IMR-90 (cell line): ENCODE data around the gene MSRB1. TPM values are rescaled to one million over a fixed set of nuclear protein-coding genes. Genes with fewer than 3 reads are reported as not detected.

Experiments
- ATAC-seq: fragments of 200-7000 bp; cut with Tn5 transposase; 2 replicates; pipeline ENCODE4 v1.9.1; 2020; ENCODE audit warnings: low read depth, mild to moderate bottlenecking, moderate library complexity
- BruUV-seq: library from RNA; stranded (reverse); fragments of 400-500 nt; replicated peaks from 2 replicates; lab custom pipeline; 2021; lab: Mats Ljungman, UMichigan
- CTCF ChIA-PET: fragments of 300-600 bp; formaldehyde crosslinking; extraction: SDS; loops from one replicate; lab custom pipeline; 2021; ENCODE audit warnings: antibody characterized with exemption; lab: Yijun Ruan, JAX
- POLR2A ChIA-PET: fragments of 300-600 bp; sonication (Branson Sonifier 250); formaldehyde crosslinking; loops from one replicate; lab custom pipeline; 2022; ENCODE audit warnings: antibody characterized with exemption; ENCODE audit not compliant: unreplicated experiment; lab: Charles Lee
- DNase-seq: peaks from one replicate; pipeline ENCODE4 v3.0.0; 2013
- H2AFZ ChIP-seq: replicated peaks from 2 replicates; pipeline ENCODE3; 2013; ENCODE audit warnings: low read length, mild to moderate bottlenecking; ENCODE audit not compliant: poor library complexity
- H2AK5ac ChIP-seq: 2 replicates; pipeline ENCODE4 v1.6.1; 2013; ENCODE audit warnings: low read depth, low read length, inconsistent platforms
- H2AK9ac ChIP-seq: replicated peaks from 2 replicates; pipeline ENCODE3; 2013; ENCODE audit warnings: mild to moderate bottlenecking, low read depth, low read length, moderate library complexity; ENCODE audit not compliant: poor library complexity
- H2BK120ac ChIP-seq: 2 replicates; pipeline ENCODE4 v1.6.1; 2013; ENCODE audit warnings: low read depth, low read length, inconsistent platforms
- H2BK15ac ChIP-seq: 3 replicates; pipeline ENCODE4 v1.6.1; 2013; ENCODE audit warnings: low read depth, low read length, inconsistent platforms
- H2BK20ac ChIP-seq: 2 replicates; pipeline ENCODE4 v1.6.1; 2013; ENCODE audit warnings: low read depth, mild to moderate bottlenecking, inconsistent platforms, low read length, moderate library complexity
- H2BK5ac ChIP-seq: 2 replicates; pipeline ENCODE4 v1.6.1; 2013; ENCODE audit warnings: mild to moderate bottlenecking, low read depth, low read length, inconsistent platforms; ENCODE audit not compliant: poor library complexity, severe bottlenecking
- H3K14ac ChIP-seq: replicated peaks from 2 replicates; pipeline ENCODE4 v1.6.1; 2013; ENCODE audit warnings: low read depth, low read length, inconsistent platforms
- H3K18ac ChIP-seq: 2 replicates; pipeline ENCODE4 v1.6.1; 2013; ENCODE audit warnings: low read depth, low read length, control low read depth
- H3K23ac ChIP-seq: 2 replicates; pipeline ENCODE4 v1.6.1; 2013; ENCODE audit warnings: low read depth, low read length, inconsistent platforms
- H3K27ac ChIP-seq: 2 replicates; pipeline ENCODE4 v1.5.1; 2013; ENCODE audit warnings: mild to moderate bottlenecking, control low read depth, low read length; ENCODE audit not compliant: insufficient read depth
- H3K27me3 ChIP-seq: 2 replicates; pipeline ENCODE4 v1.6.1; 2013; ENCODE audit warnings: low read length; ENCODE audit not compliant: control insufficient read depth, insufficient read depth
- H3K36me3 ChIP-seq: 2 replicates; pipeline ENCODE4 v1.6.1; 2013; ENCODE audit warnings: low read length, mixed read lengths; ENCODE audit not compliant: control insufficient read depth, insufficient read depth
- H3K4ac ChIP-seq: 2 replicates; pipeline ENCODE4 v1.6.1; 2013; ENCODE audit warnings: low read depth, low read length, inconsistent platforms
- H3K4me1 ChIP-seq: 2 replicates; pipeline ENCODE4 v1.6.1; 2013; ENCODE audit warnings: low read length, mixed read lengths; ENCODE audit not compliant: control insufficient read depth, insufficient read depth
- H3K4me2 ChIP-seq: 2 replicates; pipeline ENCODE4 v1.6.1; 2013; ENCODE audit warnings: low read depth, mild to moderate bottlenecking, control low read depth, low read length, moderate library complexity
- H3K4me3 ChIP-seq: 2 replicates; pipeline ENCODE4 v1.5.1; 2013; ENCODE audit warnings: low read depth, mild to moderate bottlenecking, control low read depth, low read length, moderate library complexity; ENCODE audit not compliant: insufficient read depth
- H3K56ac ChIP-seq: 2 replicates; pipeline ENCODE4 v1.6.1; 2013; ENCODE audit warnings: low read length, inconsistent platforms; ENCODE audit not compliant: insufficient read depth; ENCODE audit errors: extremely low read depth
- H3K79me1 ChIP-seq, 2 experiments: 2 replicates each; pipeline ENCODE4 v1.6.1; 2013; ENCODE audit warnings: low read length in 2 of 2, inconsistent platforms in 1 of 2, low read depth in 1 of 2
- H3K9ac ChIP-seq: 2 replicates; pipeline ENCODE4 v1.6.1; 2013; ENCODE audit warnings: low read depth, low read length, control low read depth
- H3K9me1 ChIP-seq: 2 replicates; pipeline ENCODE4 v1.6.1; 2013; ENCODE audit warnings: low read length, inconsistent platforms; ENCODE audit not compliant: insufficient read depth
- H3K9me3 ChIP-seq: 2 replicates; pipeline ENCODE4 v1.6.1; 2013; ENCODE audit warnings: low read length; ENCODE audit not compliant: control insufficient read depth, insufficient read depth
- H4K20me1 ChIP-seq: 2 replicates; pipeline ENCODE4 v1.6.1; 2013; ENCODE audit warnings: low read length, inconsistent platforms; ENCODE audit not compliant: insufficient read depth
- H4K5ac ChIP-seq: 2 replicates; pipeline ENCODE4 v1.6.1; 2013; ENCODE audit warnings: mild to moderate bottlenecking, low read depth, low read length, control low read depth
- H4K8ac ChIP-seq, 2 experiments: 2 replicates each; pipeline ENCODE4 v1.6.1; 2013; ENCODE audit warnings: low read depth in 2 of 2, low read length in 2 of 2, control low read depth in 1 of 2, inconsistent platforms in 1 of 2
- H4K91ac ChIP-seq: 2 replicates; pipeline ENCODE4 v1.6.1; 2013; ENCODE audit warnings: low read depth, low read length, inconsistent platforms; ENCODE audit not compliant: insufficient read depth
- BHLHE40 ChIP-seq: fragments of 150-350 bp; IDR thresholded peaks from 2 replicates; pipeline ENCODE4 v1.6.1; 2016; ENCODE audit warnings: mild to moderate bottlenecking, low read depth, low read length
- CEBPB ChIP-seq: IDR thresholded peaks from 2 replicates; pipeline ENCODE4 v1.6.1; 2012; ENCODE audit warnings: low read depth, low read length, improper control_type of control experiment
- CHD1 ChIP-seq: IDR thresholded peaks from 2 replicates; pipeline ENCODE4 v1.6.1; 2012; ENCODE audit warnings: low read depth, low read length, improper control_type of control experiment
- CTCF ChIP-seq: conservative IDR thresholded peaks from 2 replicates; pipeline ENCODE4 v1.5.1; 2012; ENCODE audit warnings: mild to moderate bottlenecking, low read depth, low read length, improper control_type of control experiment
- ELK1 ChIP-seq: fragments of 150-350 bp; IDR thresholded peaks from 2 replicates; pipeline ENCODE4 v1.6.1; 2016; ENCODE audit warnings: low read depth, mild to moderate bottlenecking, low read length, moderate library complexity, borderline replicate concordance
- FOS ChIP-seq: fragments of 150-350 bp; IDR thresholded peaks from 2 replicates; pipeline ENCODE4 v1.6.1; 2016; ENCODE audit warnings: low read depth, low read length
- MAFK ChIP-seq: IDR thresholded peaks from 2 replicates; pipeline ENCODE4 v1.6.1; 2012; ENCODE audit warnings: low read depth, low read length, improper control_type of control experiment
- MAZ ChIP-seq: IDR thresholded peaks from 2 replicates; pipeline ENCODE4 v1.6.1; 2012; ENCODE audit warnings: low read depth, mild to moderate bottlenecking, low read length, improper control_type of control experiment, moderate library complexity, borderline replicate concordance
- NFE2L2 ChIP-seq: fragments of 150-350 bp; IDR thresholded peaks from 2 replicates; pipeline ENCODE4 v1.6.1; 2016; ENCODE audit warnings: low read depth, mild to moderate bottlenecking, low read length
- POLR2A ChIP-seq: IDR thresholded peaks from 2 replicates; pipeline ENCODE4 v1.6.1; 2012; ENCODE audit warnings: mild to moderate bottlenecking, low read depth, low read length
- RCOR1 ChIP-seq: IDR thresholded peaks from 2 replicates; pipeline ENCODE4 v1.6.1; 2012; ENCODE audit warnings: mild to moderate bottlenecking, low read length, improper control_type of control experiment; ENCODE audit not compliant: insufficient replicate concordance
- RFX5 ChIP-seq: IDR thresholded peaks from 2 replicates; pipeline ENCODE4 v1.8.0; 2012; ENCODE audit warnings: low read depth, mild to moderate bottlenecking, low read length, moderate library complexity
- SMC3 ChIP-seq: fragments of 150-350 bp; IDR thresholded peaks from 2 replicates; pipeline ENCODE4 v1.6.1; 2016; ENCODE audit warnings: low read depth, mild to moderate bottlenecking, antibody characterized with exemption, low read length, moderate library complexity
- USF2 ChIP-seq: fragments of 150-350 bp; IDR thresholded peaks from 2 replicates; pipeline ENCODE4 v1.6.1; 2017; ENCODE audit warnings: mild to moderate bottlenecking, antibody characterized with exemption, low read length, low read depth
- WGBS, 2 experiments: methylation state at CpG; one replicate each; pipeline versions ENCODE4 v1.1.5 to v1.1.7; 2013; ENCODE audit warnings: missing lambda C conversion rate in 2 of 2; ENCODE audit not compliant: insufficient read length in 1 of 2; ENCODE audit errors: extremely low coverage in 2 of 2; 5-methylcytosine and 5-hydroxymethylcytosine counted together
- dilution Hi-C: fragments of 300-500 bp; cut with HindIII; formaldehyde crosslinking; loops from one replicate; pipeline ENCODE4 v1.14.3; 2018; ENCODE audit warnings: low sequenced_read_pairs; ENCODE audit not compliant: unreplicated experiment
- in situ Hi-C: fragments of 300-500 bp; cut with MboI; formaldehyde crosslinking; loops from 3 replicates; pipeline ENCODE4 v1.14.3; 2019; ENCODE audit warnings: low sequenced_read_pairs, inconsistent platforms, mixed read lengths
- intact Hi-C: fragments of 100-400 bp; cut with micrococcal nuclease; formaldehyde crosslinking; loops from 2 replicates; pipeline ENCODE4 v1.10.0; 2022
- polyA plus RNA-seq, 3 experiments: library from polyadenylated mRNA; depleted of rRNA; stranded (reverse); fragments of >200 nt; gene quantifications; 2 replicates each; pipeline ENCODE4 v1.2.3, GENCODE V29; 2012; ENCODE audit warnings: low replicate concordance in 1 of 3
- total RNA-seq: library from RNA; depleted of rRNA; stranded (reverse); fragments of >200 nt; gene quantifications from 2 replicates; pipeline ENCODE4 v1.2.3, GENCODE V29; 2012

Gene MSRB1
- total and polyA plus RNA-seq, 2 of the 4 experiments (the other 2 are of a cell fraction): 17.0 to 32.3 TPM

- Histone ChIP-seq H4K5ac (no peak overlapping the region), H2BK20ac (no peak overlapping the region), H3K27me3 (peaks cover 67% of the 10 kb centered on the region), H3K14ac (no peak overlapping the region), H3K18ac (no peak overlapping the region), H4K91ac (no peak overlapping the region), H2BK120ac (no peak overlapping the region), H4K20me1 (no peaks in the 10 kb centered on the region), H3K36me3 (no peaks in the 10 kb centered on the region), H3K4ac (no peak overlapping the region), H2AK5ac (no peak overlapping the region), H3K4me1 (no peaks in the 10 kb centered on the region), H4K8ac (no peak overlapping the region), H3K56ac (no peak overlapping the region), H3K9me1 (no peaks in the 10 kb centered on the region), H2BK15ac (no peak overlapping the region), H3K9ac (no peak overlapping the region), H2AFZ (no peak overlapping the region), H2BK5ac (no peak overlapping the region), H3K4me2 (no peak overlapping the region), H3K4me3 (no peak overlapping the region), H3K23ac (no peak overlapping the region), H2AK9ac (no peak overlapping the region), H3K79me1 (no peaks in the 10 kb centered on the region), H3K27ac (no peak overlapping the region), H3K9me3 (no peaks in the 10 kb centered on the region)
- ChIA-PET POLR2A (no interaction called here), CTCF (no interaction called here)
- intact Hi-C loops: no loop called here
- TF ChIP-seq POLR2A: no peak
- TF ChIP-seq BHLHE40: no peak
- no peak for TF ChIP-seq ELK1
- no peak for TF ChIP-seq USF2
- TF ChIP-seq MAFK: no peak
- no peak for TF ChIP-seq RCOR1
- no peak for TF ChIP-seq MAZ
- no peak for TF ChIP-seq SMC3
- no peak for TF ChIP-seq RFX5
- no peak for TF ChIP-seq CTCF
- no peak for TF ChIP-seq NFE2L2
- no peak for TF ChIP-seq CHD1
- no peak for TF ChIP-seq CEBPB
- no peak for TF ChIP-seq FOS
- in situ Hi-C loops: no loop called here
- WGBS, 2 experiments: 60% methylated on average over 2 of the region's 17 CpGs; no CpG with 5 or more reads in 1 of the 2 experiments
- dilution Hi-C loops: no loop called here
- no TSS peak for BruUV-seq
- DNase-seq (no peak), ATAC-seq (no peak)
These were observed 30.8 kb downstream of the MSRB1 start for GRCh38 chr16:1912215-1912543.
